GM12891 (cell line): ENCODE results near the gene GPC6.

ENCODE experiments used
- POLR2A ChIP-seq: IDR thresholded peaks from 2 replicates; pipeline ENCODE4 v1.6.1; 2011; ENCODE audit warnings: low read depth, low read length, control low read depth
- POLR2AphosphoS5 ChIP-seq: IDR thresholded peaks from 2 replicates; pipeline ENCODE4 v1.6.1; 2011; ENCODE audit warnings: low read depth, low read length, control low read depth
- POU2F2 ChIP-seq: IDR thresholded peaks from 2 replicates; pipeline ENCODE4 v1.6.1; 2011; ENCODE audit warnings: low read depth, mild to moderate bottlenecking, control low read depth, low read length, moderate library complexity
- SPI1 ChIP-seq: IDR thresholded peaks from 2 replicates; pipeline ENCODE4 v1.6.1; 2011; ENCODE audit warnings: low read depth, low read length, control low read depth
- TAF1 ChIP-seq: IDR thresholded peaks from 2 replicates; pipeline ENCODE4 v1.6.1; 2011; ENCODE audit warnings: low read depth, low read length, control low read depth

GRCh38 chr13:93964146-93964512 is 737.5 kb downstream of the GPC6 start:
- TF ChIP-seq POLR2A (no peak), TAF1 (no peak), POLR2AphosphoS5 (no peak), SPI1 (no peak), POU2F2 (no peak)
